HepG2 (cell line): ENCODE measurements around the gene C20orf141. TPM values are rescaled to one million over a fixed set of nuclear protein-coding genes. Genes with fewer than 3 reads are reported as not detected.
"Not testable (repeated sequence)": the region's sequence is repeated elsewhere in the genome, so short reads cannot be mapped to it uniquely, and the experiment has no call there.

Source experiments
- ATAC-seq: fragments of 200-7000 bp; cut with Tn5 transposase; 3 replicates; pipeline ENCODE4 v1.9.1; 2020; ENCODE audit warnings: mild to moderate bottlenecking, moderate library complexity
- BruUV-seq: library from RNA; stranded (reverse); fragments of 400-500 nt; replicated peaks from 2 replicates; lab custom pipeline; 2021; lab: Mats Ljungman, UMichigan
- CTCF ChIA-PET: fragments of 300-600 bp; formaldehyde crosslinking; extraction: SDS; loops from one replicate; lab custom pipeline; 2021; ENCODE audit warnings: low total read pairs, inconsistent platforms, low intra/inter-chr PET ratio; lab: Yijun Ruan, JAX
- POLR2A ChIA-PET: fragments of 350-600 bp; sonication (Branson Sonifier 250); formaldehyde crosslinking; loops from one replicate; lab custom pipeline; 2020; ENCODE audit warnings: antibody characterized with exemption, inconsistent platforms; lab: Yijun Ruan, JAX
- DNase-seq: peaks from one replicate; pipeline ENCODE4 v3.0.0-alpha.2; 2015; ENCODE audit warnings: low spot score
- FAIRE-seq: peaks from 3 replicates; lab custom pipeline; 2011; peaks lifted over from hg19 to GRCh38; lab: Jason Lieb, UNC
- H2AFZ ChIP-seq: one replicate; pipeline ENCODE4 v1.6.1; 2011; ENCODE audit warnings: low read length, inconsistent platforms
- H3K27ac ChIP-seq: fragments of 300-600 bp; 3 replicates; pipeline ENCODE4 v1.8.0; 2011; ENCODE audit warnings: mixed run types, mild to moderate bottlenecking, mixed read lengths, low read length, inconsistent platforms; ENCODE audit not compliant: insufficient read depth; ENCODE audit errors: extremely low read length
- H3K27me3 ChIP-seq, 2 experiments: fragments of 200-600 bp in 1 of 2; 2 replicates in 1 of 2; 3 replicates in 1 of 2; pipeline versions ENCODE4 v1.6.0 to v1.8.0; 2011; ENCODE audit warnings: low read length in 2 of 2, mild to moderate bottlenecking in 2 of 2, moderate library complexity in 2 of 2, inconsistent platforms in 1 of 2; ENCODE audit not compliant: insufficient read depth in 2 of 2, control insufficient read depth in 1 of 2
- H3K36me3 ChIP-seq, 2 experiments: fragments of 200-600 bp in 1 of 2; replicated peaks in 1 of 2; 2 replicates in 1 of 2; 3 replicates in 1 of 2; pipeline versions ENCODE4 v1.5.1 to v1.8.0; 2011; ENCODE audit warnings: low read length in 2 of 2, inconsistent platforms in 1 of 2; ENCODE audit not compliant: insufficient read depth in 2 of 2, control insufficient read depth in 1 of 2
- H3K4me1 ChIP-seq: 2 replicates; pipeline ENCODE4 v1.5.1; 2012; ENCODE audit warnings: low read length, inconsistent platforms; ENCODE audit not compliant: insufficient read depth
- H3K4me2 ChIP-seq: 2 replicates; pipeline ENCODE4 v1.6.0; 2011; ENCODE audit warnings: low read depth, low read length, inconsistent platforms
- H3K4me3 ChIP-seq, 3 experiments: fragments of 200-600 bp in 1 of 3; sonication (generic), shearing (Covaris generic) in 1 of 3; replicated peaks in 1 of 3; 2 replicates each; pipeline ENCODE4 v1.5.1; 2011 to 2016; ENCODE audit warnings: low read length in 3 of 3, inconsistent platforms in 2 of 3, low read depth in 2 of 3, mild to moderate bottlenecking in 2 of 3, control low read depth in 1 of 3, mixed read lengths in 1 of 3; ENCODE audit not compliant: insufficient read depth in 1 of 3
- H3K79me2 ChIP-seq: one replicate; pipeline ENCODE4 v1.6.1; 2011; ENCODE audit warnings: low read length, inconsistent platforms; ENCODE audit not compliant: insufficient read depth
- H3K9ac ChIP-seq: 2 replicates; pipeline ENCODE4 v1.6.0; 2011; ENCODE audit warnings: mild to moderate bottlenecking, low read depth, low read length, inconsistent platforms; ENCODE audit not compliant: insufficient read depth
- H3K9me3 ChIP-seq: 2 replicates; pipeline ENCODE4 v1.5.1; 2012; ENCODE audit warnings: mild to moderate bottlenecking, low read length
- H4K20me1 ChIP-seq: 2 replicates; pipeline ENCODE4 v1.6.0; 2011; ENCODE audit warnings: inconsistent platforms, mild to moderate bottlenecking, low read length, moderate library complexity; ENCODE audit not compliant: insufficient read depth
- CTCF ChIP-seq: sonication (generic); formaldehyde crosslinking; IDR thresholded peaks from 2 replicates; pipeline ENCODE4 v1.5.0; 2020; ENCODE audit warnings: mild to moderate bottlenecking, missing genetic modification reagents, moderate library complexity
- ELF3 ChIP-seq: IDR thresholded peaks from 2 replicates; pipeline ENCODE4 v1.6.1; 2016; ENCODE audit warnings: missing genetic modification reagents, missing compliant biosample characterization
- MAFF ChIP-seq: IDR thresholded peaks from 2 replicates; pipeline ENCODE4 v1.6.1; 2011; ENCODE audit warnings: low read depth, low read length, improper control_type of control experiment
- PAF1 ChIP-seq: IDR thresholded peaks from 2 replicates; pipeline ENCODE4 v1.6.1; 2016; ENCODE audit warnings: missing genetic modification reagents, missing compliant biosample characterization
- TCF12 ChIP-seq, 2 experiments: fragments of 450-650 bp in 1 of 2; sonication (generic) in 1 of 2; formaldehyde crosslinking in 1 of 2; IDR thresholded peaks; 2 replicates each; pipeline versions ENCODE4 v1.6.1 to v1.8.0; 2017 to 2022; ENCODE audit warnings: antibody characterized with exemption in 1 of 2, mild to moderate bottlenecking in 1 of 2, missing genetic modification reagents in 1 of 2, moderate library complexity in 1 of 2
- ZFY ChIP-seq: sonication (generic); formaldehyde crosslinking; IDR thresholded peaks from 2 replicates; pipeline ENCODE4 v1.4.0; 2020; ENCODE audit warnings: missing genetic modification reagents
- ZNF512 ChIP-seq: sonication (generic); formaldehyde crosslinking; IDR thresholded peaks from 2 replicates; pipeline ENCODE4 v1.4.0; 2020; ENCODE audit warnings: mild to moderate bottlenecking, missing genetic modification reagents
- ZNF710 ChIP-seq: sonication (generic); formaldehyde crosslinking; IDR thresholded peaks from 2 replicates; pipeline ENCODE4 v1.5.0; 2020; ENCODE audit warnings: mild to moderate bottlenecking, missing genetic modification reagents, borderline replicate concordance
- WGBS: methylation state at CpG from one replicate; pipeline ENCODE4 v1.1.6; 2017; ENCODE audit warnings: low lambda C conversion rate; 5-methylcytosine and 5-hydroxymethylcytosine counted together
- in situ Hi-C: cut with HindIII; loops from 2 replicates; pipeline ENCODE4 v1.10.0; 2017; ENCODE audit warnings: low pct_unique_long_range_greater_than_20kb; ENCODE audit not compliant: extremely low pct_ligation_motif_present
- intact Hi-C: fragments of 100-400 bp; cut with micrococcal nuclease; formaldehyde crosslinking; loops from one replicate; pipeline ENCODE4 v1.10.0; 2022; ENCODE audit not compliant: unreplicated experiment
- polyA plus RNA-seq, 8 experiments: library from polyadenylated mRNA; depleted of rRNA in 3 of 8; stranded (reverse) in 7 of 8; unstranded in 1 of 8; fragments of >200 nt; fragmentation: Illumina TruSeq in 4 of 8; extraction: Trizol in 4 of 8; gene quantifications; 2 replicates each; pipeline versions ENCODE4 v1.2.1 to v1.2.3, GENCODE V29; 2011 to 2016; ENCODE audit warnings: low read depth in 4 of 8, missing spikeins in 1 of 8, mixed read lengths in 1 of 8; ENCODE audit not compliant: insufficient read depth in 1 of 8
- total RNA-seq, 5 experiments: library from RNA; depleted of rRNA; stranded (reverse); fragments of >200 nt; fragmentation: Illumina TruSeq; extraction: Trizol; gene quantifications; 2 replicates each; pipeline ENCODE4 v1.2.3, GENCODE V29; 2016; ENCODE audit warnings: low read depth in 1 of 5

Gene C20orf141
- total and polyA plus RNA-seq, 2 of the 13 experiments (the other 11 are each of a cell fraction or from before 2014, with no cell fraction given) = not detected

- no peak for TF ChIP-seq ZNF710 (CRISPR knock-in tag)
- no peak for TF ChIP-seq PAF1 (CRISPR knock-in tag)
Observed at GRCh38 chr20:2807019-2807418, 7.8 kb upstream of the C20orf141 start (continued).

- POLR2A ChIA-PET, H3K79me2 ChIP-seq, in situ Hi-C loops, H3K4me1 ChIP-seq, H4K20me1 ChIP-seq, H3K27ac ChIP-seq, BruUV-seq, H3K4me2 ChIP-seq, DNase-seq, H3K9me3 ChIP-seq, intact Hi-C loops, H3K9ac ChIP-seq, H3K4me3 ChIP-seq, FAIRE-seq, H2AFZ ChIP-seq, CTCF ChIA-PET, ATAC-seq, H3K36me3 ChIP-seq: not testable (repeated sequence)
- H3K27me3 ChIP-seq = peaks cover 0 to 60% of the 10 kb centered on the region in 2 experiments
- WGBS = 18% methylated on average over 9 of the region's 9 CpGs
Observed at GRCh38 chr20:2807929-2808328, 6.9 kb upstream of the C20orf141 start.

- Histone ChIP-seq H3K27ac (no peak overlapping the region), H3K9ac (no peak overlapping the region), H3K4me3 (no peak overlapping the region), H3K4me1 (peaks cover 8% of the 10 kb centered on the region), H3K4me2 (no peak overlapping the region), H3K79me2 (no peaks in the 10 kb centered on the region), H3K27me3 (peaks cover 0 to 64% of the 10 kb centered on the region in 2 experiments), H2AFZ (no peak overlapping the region), H3K9me3 (0 out of 2 replicates have a peak, but pooled peaks cover 5% of the 10 kb centered on the region), H4K20me1 (no peaks in the 10 kb centered on the region), H3K36me3 (no peaks in the 10 kb centered on the region)
- TF ChIP-seq PAF1 (CRISPR knock-in tag) (no peak), ELF3 (no peak), ZFY (no peak), ZNF512 (no peak), TCF12 (IDR thresholded peaks at IDR 0.05) (no peak), TCF12 (CRISPR knock-in tag; IDR thresholded peaks at IDR 0.05) (no peak), MAFF (no peak), CTCF (CRISPR knock-in tag) (no peak)
- intact Hi-C loops (no loop called here), in situ Hi-C loops (no loop called here)
- DNase-seq (no peak), FAIRE-seq (no peak), ATAC-seq (no peak)
- 57% methylated on average over 10 of the region's 10 CpGs for WGBS
- BruUV-seq = no TSS peak
- CTCF ChIA-PET = no interaction called here
- POLR2A ChIA-PET = no interaction called here
Observed at GRCh38 chr20:2809690-2810089, 5.1 kb upstream of the C20orf141 start.
